ENCODE measurements around the gene INO80D. TPM values are rescaled to one million over a fixed set of nuclear protein-coding genes. Genes with fewer than 3 reads are reported as not detected.

INO80D gene
- total RNA-seq, 4 donors from 2014 or later: 24.2 to 51.4 (median 32.5) TPM

DNA sequence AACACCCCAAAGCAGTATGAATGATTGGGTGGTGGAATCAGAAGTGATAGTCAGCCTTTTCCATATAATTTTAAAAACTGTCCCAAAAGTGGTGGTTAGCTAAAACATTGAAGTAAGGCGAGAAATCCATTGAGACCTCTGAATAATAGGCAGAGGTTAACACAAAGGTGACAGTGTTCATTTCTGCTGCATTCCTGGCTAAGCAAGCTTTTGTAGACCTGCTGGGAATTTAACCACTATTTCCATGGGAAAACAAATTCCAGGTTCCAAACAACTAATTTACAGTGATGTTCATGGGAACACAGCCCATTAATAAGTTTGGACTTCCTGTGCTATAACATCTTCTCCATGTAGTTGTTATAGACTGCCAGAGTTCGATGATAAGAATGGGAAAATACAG, 6.3 kb upstream of the INO80D start:
- peaks cover 4% of the 10 kb centered on the region for H3K36me3 ChIP-seq
- WGBS: 97% methylated on average over 2 of the region's 2 CpGs
- H3K27ac ChIP-seq: no peak overlapping the region
- peaks cover 3% of the 10 kb centered on the region for H3K4me1 ChIP-seq
- H3K9me3 ChIP-seq: no peaks in the 10 kb centered on the region
- H3K4me3 ChIP-seq: no peak overlapping the region
- no peaks in the 10 kb centered on the region for H3K27me3 ChIP-seq
- no peak for DNase-seq (ENCODE audit: low spot score in 2 of 2)
- TF ChIP-seq POLR2A (IDR thresholded peaks at IDR 0.05) (no peak), CTCF (IDR thresholded peaks at IDR 0.05) (no peak), EP300 (IDR thresholded peaks at IDR 0.05) (no peak), POLR2AphosphoS5 (IDR thresholded peaks at IDR 0.05) (no peak)

DNA sequence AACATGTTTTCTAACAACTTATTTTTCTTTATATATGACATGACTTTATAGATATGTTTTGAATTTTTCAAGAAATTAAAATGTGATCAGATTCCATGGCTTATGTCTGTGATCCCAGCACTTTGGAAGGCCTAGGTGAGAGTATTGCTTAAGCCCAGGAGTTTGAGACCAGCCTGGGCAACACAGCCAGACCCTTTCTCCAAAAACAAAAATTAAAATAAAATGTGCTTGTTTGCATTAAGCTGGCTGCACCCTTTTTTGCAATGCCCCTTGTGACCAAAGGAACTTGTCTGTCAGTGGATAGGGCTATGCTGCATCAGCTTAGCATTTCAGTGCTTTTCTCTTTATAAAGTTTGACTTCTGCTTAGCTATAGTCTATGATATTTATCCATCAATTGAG, 2.3 kb upstream of the INO80D start:
- Histone ChIP-seq H3K27ac (no peak overlapping the region), H3K36me3 (peaks cover 4% of the 10 kb centered on the region), H3K4me1 (peaks cover 16% of the 10 kb centered on the region), H3K9me3 (no peaks in the 10 kb centered on the region), H3K4me3 (no peak overlapping the region), H3K27me3 (no peaks in the 10 kb centered on the region)
- TF ChIP-seq EP300 (IDR thresholded peaks at IDR 0.05) (no peak), POLR2A (IDR thresholded peaks at IDR 0.05) (no peak), POLR2AphosphoS5 (IDR thresholded peaks at IDR 0.05) (no peak), CTCF (IDR thresholded peaks at IDR 0.05) (no peak)
- DNase-seq (ENCODE audit: low spot score in 2 of 2): no peak

DNA sequence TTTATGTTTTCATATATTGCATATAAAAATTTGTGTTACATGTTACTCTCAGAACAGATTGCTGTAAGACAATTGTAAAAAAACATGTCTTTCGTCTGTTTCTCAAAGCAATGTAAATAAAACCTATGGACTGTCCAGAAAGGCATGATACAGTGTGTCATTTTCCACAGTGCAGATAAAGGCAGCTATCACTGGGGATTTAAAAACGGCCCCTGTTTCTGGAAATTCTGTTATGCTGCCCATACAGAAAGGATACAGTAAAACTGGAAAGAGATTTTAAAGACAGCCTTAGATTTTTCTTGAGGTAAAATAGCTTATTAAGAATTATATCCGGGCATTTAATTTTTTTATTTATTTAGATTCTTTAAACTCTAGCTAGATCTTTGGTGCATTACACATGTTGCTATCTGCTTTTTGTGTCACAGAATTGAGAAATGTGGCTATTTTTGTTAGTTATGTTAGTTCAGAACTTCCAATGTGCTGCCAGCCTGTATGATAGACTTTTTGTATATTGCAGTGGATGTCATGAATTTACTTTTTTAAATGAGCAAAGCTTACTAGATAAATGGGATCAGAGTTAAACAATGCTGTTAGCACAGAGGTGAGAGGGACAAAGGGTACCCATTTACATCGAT, 859 bp upstream of the INO80D start:
- WGBS: 4% methylated on average over 4 of the region's 4 CpGs
- Histone ChIP-seq H3K4me1 (peaks cover 24% of the 10 kb centered on the region), H3K27me3 (no peaks in the 10 kb centered on the region), H3K4me3 (peak overlapping the region; percentile 94), H3K27ac (peak overlapping the region; percentile 100), H3K9me3 (no peaks in the 10 kb centered on the region), H3K36me3 (peaks cover 4% of the 10 kb centered on the region)
- no peak for DNase-seq (ENCODE audit: low spot score in 2 of 2)
- TF ChIP-seq POLR2A (IDR thresholded peaks at IDR 0.05) (no peak), EP300 (IDR thresholded peaks at IDR 0.05) (no peak), CTCF (IDR thresholded peaks at IDR 0.05) (no peak), POLR2AphosphoS5 (IDR thresholded peaks at IDR 0.05) (no peak)

DNA sequence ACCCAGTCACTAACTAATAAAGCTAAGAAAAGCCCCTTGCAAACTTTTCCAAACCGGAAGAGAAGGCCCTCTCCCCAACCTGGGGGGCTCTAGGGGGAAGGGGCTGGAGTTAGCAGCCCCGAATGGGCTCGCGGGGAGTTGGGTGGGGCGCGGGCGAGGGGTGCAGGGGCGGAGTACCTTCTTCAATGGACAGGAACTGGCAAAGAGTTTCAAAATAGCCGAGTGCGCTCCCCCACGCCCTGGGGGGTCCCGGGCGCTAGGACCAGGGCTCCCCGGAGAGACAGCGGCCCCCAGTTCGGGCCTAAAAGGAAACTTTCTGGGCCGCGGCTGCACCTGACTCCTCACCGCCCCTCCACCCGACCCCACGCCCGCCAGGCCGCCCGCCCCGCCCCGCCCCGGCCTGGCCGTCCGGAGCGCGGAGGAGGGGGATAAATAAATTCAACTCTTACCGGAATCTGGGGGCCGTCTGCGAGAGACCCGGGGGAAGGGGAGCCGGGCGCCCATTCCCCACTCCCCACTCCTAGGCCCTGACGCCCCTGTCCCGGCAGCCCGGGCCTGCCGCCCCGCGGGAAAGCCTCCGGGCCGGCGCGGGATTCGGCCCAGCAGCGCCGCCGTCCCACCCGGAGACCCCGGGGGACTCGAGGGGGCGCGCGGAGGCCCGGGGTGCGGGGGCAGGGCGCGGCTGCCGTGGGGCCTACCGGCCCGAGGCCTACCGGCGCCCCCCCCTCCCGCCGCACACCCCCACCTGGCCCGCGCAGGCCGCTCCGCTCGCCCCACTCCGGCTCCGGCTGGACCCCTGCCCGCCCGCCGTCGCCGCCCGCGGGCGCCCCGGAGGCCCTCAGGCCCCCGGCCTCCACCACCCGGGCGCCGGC, 868 bp downstream of the INO80D start:
- Histone ChIP-seq H3K27me3 (no peaks in the 10 kb centered on the region), H3K4me3 (peak overlapping the region; percentile 94), H3K4me1 (peaks cover 24% of the 10 kb centered on the region), H3K9me3 (no peaks in the 10 kb centered on the region), H3K36me3 (no peaks in the 10 kb centered on the region), H3K27ac (peak overlapping the region; percentile 100)
- WGBS: 2% methylated on average over 35 of the region's 88 CpGs
- peak; percentile 73 to 80 for DNase-seq (ENCODE audit: low spot score in 2 of 2)
- TF ChIP-seq CTCF (IDR thresholded peaks at IDR 0.05) (no peak), POLR2AphosphoS5 (IDR thresholded peaks at IDR 0.05) (no peak), EP300 (IDR thresholded peaks at IDR 0.05) (no peak), POLR2A (IDR thresholded peaks at IDR 0.05) (no peak)

DNA sequence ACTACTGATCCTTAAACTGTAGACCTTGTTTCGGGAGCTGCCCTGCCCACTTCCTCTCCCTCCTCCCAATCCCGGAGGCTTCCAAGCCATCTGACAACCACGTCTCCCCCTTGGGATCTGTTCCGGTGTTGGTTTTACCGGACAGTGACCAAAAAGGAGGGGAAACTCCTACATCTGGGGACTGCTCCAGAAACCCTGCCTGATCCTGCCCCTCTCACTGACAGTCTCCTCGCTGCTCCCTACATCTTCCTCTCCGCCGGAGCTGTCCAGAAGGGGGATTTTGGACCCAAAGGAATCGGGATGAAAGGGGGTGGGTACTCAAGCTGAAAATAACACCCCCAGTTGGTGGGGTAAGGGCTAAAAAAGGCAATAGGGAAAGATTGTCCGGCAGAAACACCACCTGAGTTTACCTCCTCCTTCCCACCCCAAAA, 1.5 kb downstream of the INO80D start:
- WGBS: under 1% methylated on average over 10 of the region's 10 CpGs
- H3K9me3 ChIP-seq: no peaks in the 10 kb centered on the region
- no peaks in the 10 kb centered on the region for H3K27me3 ChIP-seq
- TF ChIP-seq POLR2AphosphoS5 (IDR thresholded peaks at IDR 0.05) (no peak), POLR2A (IDR thresholded peaks at IDR 0.05) (peak in 1 of 2 donors; percentile 38), EP300 (IDR thresholded peaks at IDR 0.05) (no peak), CTCF (IDR thresholded peaks at IDR 0.05) (no peak)
- peaks cover 24% of the 10 kb centered on the region for H3K4me1 ChIP-seq
- DNase-seq (ENCODE audit: low spot score in 2 of 2): peak; percentile 79 to 80
- H3K27ac ChIP-seq: peak overlapping the region; percentile 100
- peak overlapping the region; percentile 94 for H3K4me3 ChIP-seq
- H3K36me3 ChIP-seq: no peaks in the 10 kb centered on the region
